Measurements from ENCODE around the gene FHAD1. TPM values are rescaled to one million over a fixed set of nuclear protein-coding genes. Genes with fewer than 3 reads are reported as not detected.

FHAD1 gene
- total and polyA plus RNA-seq, 9 of the 15 experiments (the other 6 are each of a cell fraction or from before 2014, with no cell fraction given): 0.32 to 2.1 (median 1.5) TPM; not detected in 1

- TF ChIP-seq CHD2 (IDR thresholded peaks at IDR 0.05; ENCODE audit: low read depth, low read length) (0 out of 2 replicates have a peak, but pooled peaks have one; percentile 15), DIDO1 (tag; IDR thresholded peaks at IDR 0.05; ENCODE audit: low read depth) (no peak), GABPB2 (CRISPR knock-in tag; conservative IDR thresholded peaks at IDR 0.05) (no peak), JUN (IDR thresholded peaks at IDR 0.05; ENCODE audit: borderline replicate concordance, low read depth, low read length) (peak; percentile 57; the same call in 1 of the 2 replicates), JUN (CRISPR knock-in tag; IDR thresholded peaks at IDR 0.05; ENCODE audit: borderline replicate concordance) (no peak), SMARCA5 (IDR thresholded peaks at IDR 0.05) (0 out of 2 replicates have a peak, but pooled peaks have one; percentile 77), ZFP36 (IDR thresholded peaks at IDR 0.05; ENCODE audit: low read depth, low read length, partially characterized antibody) (peak; percentile 91), ZNF217 (CRISPR knock-in tag; IDR thresholded peaks at IDR 0.05) (no peak), NELFE (IDR thresholded peaks at IDR 0.05; ENCODE audit: insufficient read depth, insufficient read length) (no peak), ZNF436 (CRISPR knock-in tag; IDR thresholded peaks at IDR 0.05) (no peak), ZNF561 (CRISPR knock-in tag; conservative IDR thresholded peaks at IDR 0.05) (no peak), HIVEP1 (CRISPR knock-in tag; IDR thresholded peaks at IDR 0.05) (no peak), ATF2 (CRISPR knock-in tag; IDR thresholded peaks at IDR 0.05) (no peak), NFE2 (IDR thresholded peaks at IDR 0.05; ENCODE audit: low read depth) (peak; percentile 86), SOX6 (IDR thresholded peaks at IDR 0.05) (no peak)
- TF ChIP-seq, protein P1, sequence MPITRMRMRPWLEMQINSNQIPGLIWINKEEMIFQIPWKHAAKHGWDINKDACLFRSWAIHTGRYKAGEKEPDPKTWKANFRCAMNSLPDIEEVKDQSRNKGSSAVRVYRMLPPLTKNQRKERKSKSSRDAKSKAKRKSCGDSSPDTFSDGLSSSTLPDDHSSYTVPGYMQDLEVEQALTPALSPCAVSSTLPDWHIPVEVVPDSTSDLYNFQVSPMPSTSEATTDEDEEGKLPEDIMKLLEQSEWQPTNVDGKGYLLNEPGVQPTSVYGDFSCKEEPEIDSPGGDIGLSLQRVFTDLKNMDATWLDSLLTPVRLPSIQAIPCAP (CRISPR knock-in tag; IDR thresholded peaks at IDR 0.05; ENCODE audit: borderline replicate concordance): no peak
- TF ChIP-seq, protein P2, sequence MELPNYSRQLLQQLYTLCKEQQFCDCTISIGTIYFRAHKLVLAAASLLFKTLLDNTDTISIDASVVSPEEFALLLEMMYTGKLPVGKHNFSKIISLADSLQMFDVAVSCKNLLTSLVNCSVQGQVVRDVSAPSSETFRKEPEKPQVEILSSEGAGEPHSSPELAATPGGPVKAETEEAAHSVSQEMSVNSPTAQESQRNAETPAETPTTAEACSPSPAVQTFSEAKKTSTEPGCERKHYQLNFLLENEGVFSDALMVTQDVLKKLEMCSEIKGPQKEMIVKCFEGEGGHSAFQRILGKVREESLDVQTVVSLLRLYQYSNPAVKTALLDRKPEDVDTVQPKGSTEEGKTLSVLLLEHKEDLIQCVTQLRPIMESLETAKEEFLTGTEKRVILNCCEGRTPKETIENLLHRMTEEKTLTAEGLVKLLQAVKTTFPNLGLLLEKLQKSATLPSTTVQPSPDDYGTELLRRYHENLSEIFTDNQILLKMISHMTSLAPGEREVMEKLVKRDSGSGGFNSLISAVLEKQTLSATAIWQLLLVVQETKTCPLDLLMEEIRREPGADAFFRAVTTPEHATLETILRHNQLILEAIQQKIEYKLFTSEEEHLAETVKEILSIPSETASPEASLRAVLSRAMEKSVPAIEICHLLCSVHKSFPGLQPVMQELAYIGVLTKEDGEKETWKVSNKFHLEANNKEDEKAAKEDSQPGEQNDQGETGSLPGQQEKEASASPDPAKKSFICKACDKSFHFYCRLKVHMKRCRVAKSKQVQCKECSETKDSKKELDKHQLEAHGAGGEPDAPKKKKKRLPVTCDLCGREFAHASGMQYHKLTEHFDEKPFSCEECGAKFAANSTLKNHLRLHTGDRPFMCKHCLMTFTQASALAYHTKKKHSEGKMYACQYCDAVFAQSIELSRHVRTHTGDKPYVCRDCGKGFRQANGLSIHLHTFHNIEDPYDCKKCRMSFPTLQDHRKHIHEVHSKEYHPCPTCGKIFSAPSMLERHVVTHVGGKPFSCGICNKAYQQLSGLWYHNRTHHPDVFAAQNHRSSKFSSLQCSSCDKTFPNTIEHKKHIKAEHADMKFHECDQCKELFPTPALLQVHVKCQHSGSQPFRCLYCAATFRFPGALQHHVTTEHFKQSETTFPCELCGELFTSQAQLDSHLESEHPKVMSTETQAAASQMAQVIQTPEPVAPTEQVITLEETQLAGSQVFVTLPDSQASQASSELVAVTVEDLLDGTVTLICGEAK (IDR thresholded peaks at IDR 0.05): no peak
- TF ChIP-seq, protein P2 (CRISPR knock-in tag; IDR thresholded peaks at IDR 0.05): no peak
Measured at GRCh38 chr1:15272009-15272781, 25.2 kb downstream of the FHAD1 start (continued).

Data from K562 (cell line).